HG03439 (cell line): ENCODE results near the gene EYA2.

Experiments used
- ATAC-seq: cut with Tn5 transposase; IDR thresholded peaks from one replicate; pipeline ENCODE4 v1.9.1; 2021; ENCODE audit warnings: mild to moderate bottlenecking, moderate library complexity; ENCODE audit not compliant: unreplicated experiment

The EYA2 gene

GRCh38 chr20:47215653-47216397 lies 321.2 kb downstream of the EYA2 start:
- ATAC-seq = no peak

- no peak for ATAC-seq
Measured at GRCh38 chr20:47216819-47217410, 322.3 kb downstream of the EYA2 start.

GRCh38 chr20:47217482-47218446 lies 323.1 kb downstream of the EYA2 start:
- no peak for ATAC-seq

- no peak for ATAC-seq
Measured at GRCh38 chr20:47220161-47220582, 325.5 kb downstream of the EYA2 start.

GRCh38 chr20:47221036-47221625 lies 326.5 kb downstream of the EYA2 start:
- ATAC-seq = no peak

GRCh38 chr20:47222468-47223119 lies 328.0 kb downstream of the EYA2 start:
- no peak for ATAC-seq

- no peak for ATAC-seq
Measured at GRCh38 chr20:47223896-47224295, 329.3 kb downstream of the EYA2 start.

- no peak for ATAC-seq
Measured at GRCh38 chr20:47224300-47224791, 329.7 kb downstream of the EYA2 start.

GRCh38 chr20:47224857-47225256 lies 330.2 kb downstream of the EYA2 start:
- no peak for ATAC-seq

- ATAC-seq = no peak
Measured at GRCh38 chr20:47225458-47225857, 330.8 kb downstream of the EYA2 start.

- ATAC-seq = no peak
Measured at GRCh38 chr20:47227119-47227518, 332.5 kb downstream of the EYA2 start.

GRCh38 chr20:47227576-47227975 lies 332.9 kb downstream of the EYA2 start:
- ATAC-seq = no peak

GRCh38 chr20:47228654-47229053 lies 334.0 kb downstream of the EYA2 start:
- no peak for ATAC-seq

GRCh38 chr20:47230811-47231256 lies 336.2 kb downstream of the EYA2 start:
- ATAC-seq = no peak

GRCh38 chr20:47231382-47232039 lies 336.9 kb downstream of the EYA2 start:
- ATAC-seq = no peak

GRCh38 chr20:47232518-47232917 lies 337.9 kb downstream of the EYA2 start:
- ATAC-seq = no peak

GRCh38 chr20:47233333-47234188 lies 338.9 kb downstream of the EYA2 start:
- no peak for ATAC-seq

- no peak for ATAC-seq
Measured at GRCh38 chr20:47235111-47235510, 340.5 kb downstream of the EYA2 start.
